Measurements from ENCODE around the gene FYTTD1.

GRCh38 chr3:197833930-197834715 lies 84.4 kb downstream of the FYTTD1 start:
- TF ChIP-seq CTCF (conservative IDR thresholded peaks at IDR 0.05; ENCODE audit: low read length) (no peak), EZH2phosphoT487 (IDR thresholded peaks at IDR 0.05; ENCODE audit: borderline replicate concordance, low read depth, low read length) (no peak)
